ENCODE measurements around the gene GRIN2C. TPM values are rescaled to one million over a fixed set of nuclear protein-coding genes. Genes with fewer than 3 reads are reported as not detected.

The GRIN2C gene
- total RNA-seq, 1 donor from 2014 or later, result 1.0 TPM

DNA sequence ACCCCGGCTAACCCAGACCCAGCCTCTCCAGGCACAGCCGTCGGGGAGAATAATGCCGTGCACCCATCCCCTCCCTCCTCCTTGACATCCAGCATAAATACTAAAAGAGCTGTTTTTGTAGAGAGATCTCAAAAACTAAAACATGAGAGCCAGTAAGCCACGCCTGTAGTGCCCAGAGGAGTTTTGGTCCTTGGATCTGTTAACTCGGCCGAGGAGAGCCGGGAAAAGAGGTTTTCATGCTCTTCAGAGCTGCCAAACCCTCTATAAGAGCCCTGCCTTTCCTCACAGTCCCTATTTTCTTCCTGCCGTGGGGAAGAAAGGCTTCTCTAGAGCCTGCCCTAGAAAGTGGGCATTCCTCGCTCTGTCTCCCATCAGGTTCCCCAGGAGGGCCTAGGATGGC is 53.4 kb downstream of the GRIN2C start:
- DNase-seq (ENCODE audit: low read depth), result no peak
- H3K9me3 ChIP-seq (ENCODE audit: insufficient read depth, low read depth, low read length), result no peaks in the 10 kb centered on the region
- no peak overlapping the region for H2AFZ ChIP-seq (ENCODE audit: low read depth, low read length)
- FAIRE-seq, result no peak
- Mint-ChIP-seq H3K36me3 (ENCODE audit: low read depth, unreplicated experiment) (peaks cover 25% of the 10 kb centered on the region), H3K27ac (ENCODE audit: unreplicated experiment) (no peak overlapping the region), H3K9me3 (ENCODE audit: unreplicated experiment) (no peaks in the 10 kb centered on the region), H3K4me3 (ENCODE audit: unreplicated experiment) (no peak overlapping the region), H3K27me3 (ENCODE audit: low read depth, unreplicated experiment) (no peaks in the 10 kb centered on the region), H3K4me1 (ENCODE audit: low read depth, unreplicated experiment) (no peaks in the 10 kb centered on the region)
- no peaks in the 10 kb centered on the region for H3K4me1 ChIP-seq (ENCODE audit: insufficient read depth, low read length)
- H3K27me3 ChIP-seq (ENCODE audit: insufficient read depth, low read length), result no peaks in the 10 kb centered on the region
- H3K9ac ChIP-seq (ENCODE audit: low read length), result no peak overlapping the region
- H3K4me2 ChIP-seq (ENCODE audit: low read length), result no peak overlapping the region
- H3K79me2 ChIP-seq (ENCODE audit: insufficient read depth, low read length), result no peaks in the 10 kb centered on the region
- H4K20me1 ChIP-seq (ENCODE audit: insufficient read depth, low read length), result peaks cover 49% of the 10 kb centered on the region
- no peak overlapping the region for H3K4me3 ChIP-seq (ENCODE audit: insufficient read depth, low read depth, low read length)
- peaks cover 2% of the 10 kb centered on the region for H3K36me3 ChIP-seq (ENCODE audit: insufficient read depth, low read length)
- TF ChIP-seq, protein P1, sequence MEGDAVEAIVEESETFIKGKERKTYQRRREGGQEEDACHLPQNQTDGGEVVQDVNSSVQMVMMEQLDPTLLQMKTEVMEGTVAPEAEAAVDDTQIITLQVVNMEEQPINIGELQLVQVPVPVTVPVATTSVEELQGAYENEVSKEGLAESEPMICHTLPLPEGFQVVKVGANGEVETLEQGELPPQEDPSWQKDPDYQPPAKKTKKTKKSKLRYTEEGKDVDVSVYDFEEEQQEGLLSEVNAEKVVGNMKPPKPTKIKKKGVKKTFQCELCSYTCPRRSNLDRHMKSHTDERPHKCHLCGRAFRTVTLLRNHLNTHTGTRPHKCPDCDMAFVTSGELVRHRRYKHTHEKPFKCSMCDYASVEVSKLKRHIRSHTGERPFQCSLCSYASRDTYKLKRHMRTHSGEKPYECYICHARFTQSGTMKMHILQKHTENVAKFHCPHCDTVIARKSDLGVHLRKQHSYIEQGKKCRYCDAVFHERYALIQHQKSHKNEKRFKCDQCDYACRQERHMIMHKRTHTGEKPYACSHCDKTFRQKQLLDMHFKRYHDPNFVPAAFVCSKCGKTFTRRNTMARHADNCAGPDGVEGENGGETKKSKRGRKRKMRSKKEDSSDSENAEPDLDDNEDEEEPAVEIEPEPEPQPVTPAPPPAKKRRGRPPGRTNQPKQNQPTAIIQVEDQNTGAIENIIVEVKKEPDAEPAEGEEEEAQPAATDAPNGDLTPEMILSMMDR (IDR thresholded peaks at IDR 0.05; ENCODE audit: insufficient read depth, low read depth, low read length), result no peak
- no peak for TF ChIP-seq EZH2 (IDR thresholded peaks at IDR 0.05; ENCODE audit: insufficient read depth, low read length)
- H3K27ac ChIP-seq (ENCODE audit: low read depth, low read length), result no peak overlapping the region

DNA sequence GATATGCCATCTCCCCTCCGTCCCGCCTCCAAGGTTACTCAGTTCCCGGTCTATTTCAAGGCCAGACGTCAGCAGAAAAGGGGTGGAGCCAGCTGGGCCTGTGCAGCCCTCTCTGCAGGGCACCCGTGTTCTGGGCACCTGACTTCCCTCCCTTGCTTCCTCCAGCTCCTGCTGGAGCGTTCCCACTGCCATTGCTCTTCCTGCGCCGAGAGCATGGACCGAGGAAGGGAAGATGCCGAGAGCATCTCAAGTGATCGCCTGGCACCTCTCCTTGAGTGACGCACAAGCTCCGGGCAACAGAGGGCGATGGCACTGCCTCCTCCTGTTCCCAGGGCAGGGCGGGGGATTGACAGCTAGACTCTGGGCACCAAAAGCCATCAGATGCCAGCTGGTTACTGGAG is 54.1 kb downstream of the GRIN2C start:
- H3K36me3 Mint-ChIP-seq (ENCODE audit: low read depth, unreplicated experiment), result peaks cover 23% of the 10 kb centered on the region
- Histone ChIP-seq H3K27ac (ENCODE audit: low read depth, low read length) (no peak overlapping the region), H3K79me2 (ENCODE audit: insufficient read depth, low read length) (no peaks in the 10 kb centered on the region), H3K9ac (ENCODE audit: low read length) (no peak overlapping the region), H3K9me3 (ENCODE audit: insufficient read depth, low read depth, low read length) (no peaks in the 10 kb centered on the region), H3K4me2 (ENCODE audit: low read length) (no peak overlapping the region), H2AFZ (ENCODE audit: low read depth, low read length) (no peak overlapping the region), H3K4me1 (ENCODE audit: insufficient read depth, low read length) (no peaks in the 10 kb centered on the region), H3K36me3 (ENCODE audit: insufficient read depth, low read length) (peaks cover 3% of the 10 kb centered on the region), H3K27me3 (ENCODE audit: insufficient read depth, low read length) (no peaks in the 10 kb centered on the region), H3K4me3 (ENCODE audit: insufficient read depth, low read depth, low read length) (no peak overlapping the region), H4K20me1 (ENCODE audit: insufficient read depth, low read length) (peaks cover 45% of the 10 kb centered on the region)
- FAIRE-seq, result no peak
- H3K27me3 Mint-ChIP-seq (ENCODE audit: low read depth, unreplicated experiment), result no peaks in the 10 kb centered on the region
- no peak overlapping the region for H3K27ac Mint-ChIP-seq (ENCODE audit: unreplicated experiment)
- no peaks in the 10 kb centered on the region for H3K4me1 Mint-ChIP-seq (ENCODE audit: low read depth, unreplicated experiment)
- TF ChIP-seq, protein P1 (IDR thresholded peaks at IDR 0.05; ENCODE audit: insufficient read depth, low read depth, low read length), result no peak
- TF ChIP-seq EZH2 (IDR thresholded peaks at IDR 0.05; ENCODE audit: insufficient read depth, low read length), result no peak
- H3K9me3 Mint-ChIP-seq (ENCODE audit: unreplicated experiment), result no peaks in the 10 kb centered on the region
- H3K4me3 Mint-ChIP-seq (ENCODE audit: unreplicated experiment), result no peak overlapping the region
- DNase-seq (ENCODE audit: low read depth), result no peak

DNA sequence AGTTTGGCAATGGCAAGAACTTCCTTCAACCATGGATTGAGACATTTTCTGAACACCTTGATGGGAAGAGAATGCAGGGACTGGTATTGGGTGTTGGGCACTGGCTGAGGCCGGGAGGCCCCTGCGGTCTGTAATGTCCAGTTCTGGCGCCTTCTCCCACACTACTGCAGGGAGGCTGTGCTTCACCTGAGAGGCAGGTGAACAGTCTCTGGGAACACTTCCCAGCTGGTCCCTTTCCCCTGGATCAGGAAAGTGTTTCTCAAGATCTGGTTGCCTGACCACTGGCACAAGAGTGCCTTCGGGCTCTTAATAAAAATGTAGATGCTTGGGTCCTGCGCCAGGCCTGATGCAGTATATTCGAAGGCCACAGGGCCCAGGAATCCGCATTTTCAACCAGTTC is 55.0 kb downstream of the GRIN2C start:
- H2AFZ ChIP-seq (ENCODE audit: low read depth, low read length), result no peak overlapping the region
- no peak overlapping the region for H3K4me3 Mint-ChIP-seq (ENCODE audit: unreplicated experiment)
- H3K36me3 ChIP-seq (ENCODE audit: insufficient read depth, low read length), result peaks cover 5% of the 10 kb centered on the region
- FAIRE-seq, result no peak
- no peak overlapping the region for H3K4me2 ChIP-seq (ENCODE audit: low read length)
- H3K27me3 ChIP-seq (ENCODE audit: insufficient read depth, low read length), result no peaks in the 10 kb centered on the region
- H3K4me1 Mint-ChIP-seq (ENCODE audit: low read depth, unreplicated experiment), result no peaks in the 10 kb centered on the region
- no peak overlapping the region for H3K4me3 ChIP-seq (ENCODE audit: insufficient read depth, low read depth, low read length)
- peaks cover 28% of the 10 kb centered on the region for H3K36me3 Mint-ChIP-seq (ENCODE audit: low read depth, unreplicated experiment)
- no peaks in the 10 kb centered on the region for H3K27me3 Mint-ChIP-seq (ENCODE audit: low read depth, unreplicated experiment)
- no peak for DNase-seq (ENCODE audit: low read depth)
- H3K27ac Mint-ChIP-seq (ENCODE audit: unreplicated experiment), result no peak overlapping the region
- no peak for TF ChIP-seq EZH2 (IDR thresholded peaks at IDR 0.05; ENCODE audit: insufficient read depth, low read length)
- TF ChIP-seq, protein P1 (IDR thresholded peaks at IDR 0.05; ENCODE audit: insufficient read depth, low read depth, low read length), result no peak
- H4K20me1 ChIP-seq (ENCODE audit: insufficient read depth, low read length), result peaks cover 45% of the 10 kb centered on the region
- H3K27ac ChIP-seq (ENCODE audit: low read depth, low read length), result no peak overlapping the region
- H3K9me3 Mint-ChIP-seq (ENCODE audit: unreplicated experiment), result no peaks in the 10 kb centered on the region
- H3K4me1 ChIP-seq (ENCODE audit: insufficient read depth, low read length), result no peaks in the 10 kb centered on the region
- H3K9me3 ChIP-seq (ENCODE audit: insufficient read depth, low read depth, low read length), result no peaks in the 10 kb centered on the region
- H3K79me2 ChIP-seq (ENCODE audit: insufficient read depth, low read length), result no peaks in the 10 kb centered on the region
- H3K9ac ChIP-seq (ENCODE audit: low read length), result no peak overlapping the region
